ENCODE measurements around the gene CROCC2. TPM values are rescaled to one million over a fixed set of nuclear protein-coding genes. Genes with fewer than 3 reads are reported as not detected.

The CROCC2 gene
- total and polyA plus RNA-seq, 2 of the 13 experiments (the other 11 are each of a cell fraction or from before 2014, with no cell fraction given): not detected

- TF ChIP-seq, protein P1, sequence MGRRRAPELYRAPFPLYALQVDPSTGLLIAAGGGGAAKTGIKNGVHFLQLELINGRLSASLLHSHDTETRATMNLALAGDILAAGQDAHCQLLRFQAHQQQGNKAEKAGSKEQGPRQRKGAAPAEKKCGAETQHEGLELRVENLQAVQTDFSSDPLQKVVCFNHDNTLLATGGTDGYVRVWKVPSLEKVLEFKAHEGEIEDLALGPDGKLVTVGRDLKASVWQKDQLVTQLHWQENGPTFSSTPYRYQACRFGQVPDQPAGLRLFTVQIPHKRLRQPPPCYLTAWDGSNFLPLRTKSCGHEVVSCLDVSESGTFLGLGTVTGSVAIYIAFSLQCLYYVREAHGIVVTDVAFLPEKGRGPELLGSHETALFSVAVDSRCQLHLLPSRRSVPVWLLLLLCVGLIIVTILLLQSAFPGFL (CRISPR knock-in tag; IDR thresholded peaks at IDR 0.05): no peak
- 0 out of 2 replicates have a peak, but pooled peaks have one; percentile 7 for TF ChIP-seq HHEX (CRISPR knock-in tag; IDR thresholded peaks at IDR 0.05)
- TF ChIP-seq TOE1 (CRISPR knock-in tag; IDR thresholded peaks at IDR 0.05): 0 out of 2 replicates have a peak, but pooled peaks have one; percentile 59
- TF ChIP-seq SYNCRIP (IDR thresholded peaks at IDR 0.05; ENCODE audit: insufficient read depth, low read depth, low read length): no peak
- TF ChIP-seq ZNF547 (CRISPR knock-in tag; IDR thresholded peaks at IDR 0.05): no peak
- TF ChIP-seq, protein P2, sequence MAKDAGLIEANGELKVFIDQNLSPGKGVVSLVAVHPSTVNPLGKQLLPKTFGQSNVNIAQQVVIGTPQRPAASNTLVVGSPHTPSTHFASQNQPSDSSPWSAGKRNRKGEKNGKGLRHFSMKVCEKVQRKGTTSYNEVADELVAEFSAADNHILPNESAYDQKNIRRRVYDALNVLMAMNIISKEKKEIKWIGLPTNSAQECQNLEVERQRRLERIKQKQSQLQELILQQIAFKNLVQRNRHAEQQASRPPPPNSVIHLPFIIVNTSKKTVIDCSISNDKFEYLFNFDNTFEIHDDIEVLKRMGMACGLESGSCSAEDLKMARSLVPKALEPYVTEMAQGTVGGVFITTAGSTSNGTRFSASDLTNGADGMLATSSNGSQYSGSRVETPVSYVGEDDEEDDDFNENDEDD (CRISPR knock-in tag; IDR thresholded peaks at IDR 0.05; ENCODE audit: borderline replicate concordance): peak; percentile 33; the same call in 1 of the 2 replicates
- peak; percentile 93; the same call in 1 of the 2 replicates for TF ChIP-seq ZNF232 (CRISPR knock-in tag; IDR thresholded peaks at IDR 0.05; ENCODE audit: borderline replicate concordance)
- peak; percentile 67 for TF ChIP-seq XRCC5 (optimal IDR thresholded peaks at IDR 0.05; ENCODE audit: low read length)
- TF ChIP-seq ZNF674 (CRISPR knock-in tag; IDR thresholded peaks at IDR 0.05; ENCODE audit: low read depth): no peak
- TF ChIP-seq POLR2A (IDR thresholded peaks at IDR 0.05; ENCODE audit: insufficient read depth in 1 of 2, low read depth in 2 of 2, low read length in 2 of 2): no peak
- TF ChIP-seq GTF2F1 (IDR thresholded peaks at IDR 0.05; ENCODE audit: low read length): no peak
- peak; percentile 72 for TF ChIP-seq NR2C2 (CRISPR knock-in tag; IDR thresholded peaks at IDR 0.05; ENCODE audit: borderline replicate concordance)
- 0 out of 2 replicates have a peak, but pooled peaks have one; percentile 12 for TF ChIP-seq STAG1 (CRISPR knock-in tag; IDR thresholded peaks at IDR 0.05)
- TF ChIP-seq KLF13 (CRISPR knock-in tag; IDR thresholded peaks at IDR 0.05): no peak
- peak; percentile 99 for TF ChIP-seq ZNF543 (CRISPR knock-in tag; IDR thresholded peaks at IDR 0.05)
- peak; percentile 84; the same call in 1 of the 2 replicates for TF ChIP-seq GFI1 (CRISPR knock-in tag; IDR thresholded peaks at IDR 0.05; ENCODE audit: borderline replicate concordance)
- TF ChIP-seq REST (IDR thresholded peaks at IDR 0.05; ENCODE audit: borderline replicate concordance in 1 of 2, low read depth in 1 of 2, low read length in 2 of 2): 0 out of 4 replicates have a peak, but pooled peaks of 1 of the 2 experiments have one; percentile 5
- peak; percentile 86 for TF ChIP-seq HNRNPLL (IDR thresholded peaks at IDR 0.05; ENCODE audit: low read depth, low read length, poor library complexity, severe bottlenecking)
- peak; percentile 47; the same call in 1 of the 2 replicates for TF ChIP-seq MXD4 (CRISPR knock-in tag; IDR thresholded peaks at IDR 0.05)
- TF ChIP-seq ZNF20 (CRISPR knock-in tag; IDR thresholded peaks at IDR 0.05): no peak
- TF ChIP-seq ZBTB20 (CRISPR knock-in tag; IDR thresholded peaks at IDR 0.05; ENCODE audit: borderline replicate concordance, low read depth): no peak
- TF ChIP-seq, protein P3, sequence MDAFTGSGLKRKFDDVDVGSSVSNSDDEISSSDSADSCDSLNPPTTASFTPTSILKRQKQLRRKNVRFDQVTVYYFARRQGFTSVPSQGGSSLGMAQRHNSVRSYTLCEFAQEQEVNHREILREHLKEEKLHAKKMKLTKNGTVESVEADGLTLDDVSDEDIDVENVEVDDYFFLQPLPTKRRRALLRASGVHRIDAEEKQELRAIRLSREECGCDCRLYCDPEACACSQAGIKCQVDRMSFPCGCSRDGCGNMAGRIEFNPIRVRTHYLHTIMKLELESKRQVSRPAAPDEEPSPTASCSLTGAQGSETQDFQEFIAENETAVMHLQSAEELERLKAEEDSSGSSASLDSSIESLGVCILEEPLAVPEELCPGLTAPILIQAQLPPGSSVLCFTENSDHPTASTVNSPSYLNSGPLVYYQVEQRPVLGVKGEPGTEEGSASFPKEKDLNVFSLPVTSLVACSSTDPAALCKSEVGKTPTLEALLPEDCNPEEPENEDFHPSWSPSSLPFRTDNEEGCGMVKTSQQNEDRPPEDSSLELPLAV (CRISPR knock-in tag; conservative IDR thresholded peaks at IDR 0.05; ENCODE audit: low read depth): no peak
Observed at GRCh38 chr2:240960309-240960970, 54.3 kb downstream of the CROCC2 start (continued).

Measured in HepG2 (cell line).